Neuron (in vitro differentiated cells): Measurements from ENCODE around the gene FEM1A.
A peak's percentile ranks its signal among the peaks of the same experiment; 100 is the strongest.
"Not testable (repeated sequence)": the region's sequence is repeated elsewhere in the genome, so short reads cannot be mapped to it uniquely, and the experiment has no call there.

Source experiments
- H2AFZ ChIP-seq: one replicate; pipeline ENCODE4 v1.6.1; 2013; ENCODE audit warnings: low read depth, mild to moderate bottlenecking, inconsistent platforms, low read length, moderate library complexity
- H3K27me3 ChIP-seq: one replicate; pipeline ENCODE4 v1.6.1; 2013; ENCODE audit warnings: low read length; ENCODE audit not compliant: insufficient read depth
- H3K36me3 ChIP-seq: one replicate; pipeline ENCODE4 v1.6.1; 2013; ENCODE audit warnings: low read length; ENCODE audit not compliant: insufficient read depth
- H3K4me1 ChIP-seq: one replicate; pipeline ENCODE4 v1.6.1; 2013; ENCODE audit warnings: low read length; ENCODE audit not compliant: insufficient read depth
- H3K4me3 ChIP-seq: 2 replicates; pipeline ENCODE4 v1.5.1; 2013; ENCODE audit warnings: mild to moderate bottlenecking, low read length, moderate library complexity
- H3K9me3 ChIP-seq: one replicate; pipeline ENCODE4 v1.6.1; 2013; ENCODE audit warnings: low read length

Gene FEM1A

DNA sequence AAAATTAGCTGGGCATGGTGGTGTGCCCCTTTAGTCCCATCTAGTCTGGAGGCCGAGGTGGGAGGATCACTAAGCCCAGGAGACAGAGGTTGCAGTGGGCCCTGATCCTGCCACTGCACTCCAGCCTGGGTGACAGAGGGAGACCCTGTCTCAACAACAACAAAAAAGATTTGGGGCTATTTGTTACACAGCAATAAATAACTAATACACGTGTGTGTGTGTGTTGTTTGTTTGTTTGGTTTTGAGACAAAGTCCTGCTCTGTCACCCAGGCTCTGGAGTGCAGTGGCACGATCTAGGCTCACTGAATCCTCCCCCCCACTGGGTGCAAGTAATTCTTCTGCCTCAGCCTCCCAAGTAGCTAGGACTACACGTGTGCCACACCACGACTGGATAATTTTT lies 32.9 kb upstream of the FEM1A start:
- Histone ChIP-seq H3K36me3 (no peaks in the 10 kb centered on the region), H3K4me1 (peaks cover 19% of the 10 kb centered on the region), H2AFZ (no peak overlapping the region)

DNA sequence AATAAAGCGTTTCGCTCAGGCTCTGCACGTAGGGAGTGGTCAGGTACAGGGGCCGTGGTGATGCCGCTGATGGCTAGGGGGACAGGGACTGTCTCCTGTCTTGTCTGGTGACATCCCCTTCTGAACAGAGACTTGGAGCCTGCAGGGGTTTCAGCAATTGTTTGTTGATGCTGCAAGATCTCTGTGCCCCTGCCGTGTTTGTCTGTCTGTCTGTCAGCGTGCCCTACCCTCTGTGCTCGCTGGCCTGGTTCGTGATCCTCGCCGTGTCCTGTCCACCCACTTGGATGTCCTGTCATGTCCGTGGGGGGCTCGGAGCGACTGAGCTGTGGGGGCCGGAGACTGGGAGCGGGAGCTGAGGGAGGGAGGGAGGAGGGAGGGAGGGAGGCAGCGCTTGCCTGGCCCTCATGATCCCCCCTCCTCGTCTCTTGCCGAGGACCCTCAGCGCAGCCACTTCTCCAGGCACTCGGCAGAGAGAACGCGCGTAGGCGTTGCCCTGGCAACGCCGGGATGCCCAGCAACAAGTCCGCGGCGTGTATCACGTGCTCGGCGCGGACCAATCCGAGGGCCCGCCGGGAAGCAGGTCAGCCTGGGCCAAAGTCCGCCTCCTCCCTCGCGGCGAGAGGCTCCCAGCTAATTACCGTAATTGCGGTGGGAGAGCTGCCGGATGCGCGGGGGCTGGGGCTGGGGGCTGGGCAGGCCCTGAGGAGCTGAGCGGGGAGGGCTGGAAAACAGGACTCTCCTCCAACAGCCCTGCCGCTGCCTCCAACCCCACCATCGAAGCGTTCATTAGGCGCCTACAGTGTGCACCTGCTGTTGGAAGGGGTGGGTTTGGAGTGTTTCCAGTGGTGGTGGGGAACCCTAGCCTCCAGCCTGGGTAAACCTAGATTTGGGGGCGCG lies 31.9 kb upstream of the FEM1A start:
- H3K36me3 ChIP-seq: no peaks in the 10 kb centered on the region
- no peaks in the 10 kb centered on the region for H3K27me3 ChIP-seq
- no peaks in the 10 kb centered on the region for H3K9me3 ChIP-seq
- peaks cover 26% of the 10 kb centered on the region for H3K4me1 ChIP-seq
- peak overlapping the region; percentile 66 for H2AFZ ChIP-seq
- H3K4me3 ChIP-seq: peak overlapping the region; percentile 65

More for the DNA sequence above, 32.9 kb upstream of the FEM1A start:
- Histone ChIP-seq H3K27me3 (no peaks in the 10 kb centered on the region), H3K9me3 (no peaks in the 10 kb centered on the region), H3K4me3 (no peak overlapping the region)

DNA sequence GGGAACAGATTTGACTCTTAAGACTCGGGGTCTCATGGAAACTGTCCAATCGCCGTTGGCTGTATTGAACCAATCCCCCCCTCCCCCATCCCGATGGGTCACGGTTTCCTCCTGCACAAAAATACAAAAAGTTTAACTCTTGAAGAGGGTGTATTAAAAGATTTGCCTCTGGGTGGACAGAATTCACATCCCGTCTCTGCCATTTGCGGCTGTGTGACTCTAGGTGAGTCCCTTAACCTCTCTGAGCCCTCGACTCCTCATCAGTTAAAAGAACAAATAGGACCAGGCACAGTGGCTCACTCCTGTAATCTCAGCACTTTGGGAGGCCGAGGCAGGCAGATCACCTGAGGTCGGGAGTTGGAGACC lies 31.3 kb upstream of the FEM1A start:
- Histone ChIP-seq H3K27me3 (no peaks in the 10 kb centered on the region), H2AFZ (peak overlapping the region; percentile 66), H3K9me3 (no peaks in the 10 kb centered on the region), H3K36me3 (no peaks in the 10 kb centered on the region), H3K4me3 (peak overlapping the region; percentile 38), H3K4me1 (peaks cover 29% of the 10 kb centered on the region)

DNA sequence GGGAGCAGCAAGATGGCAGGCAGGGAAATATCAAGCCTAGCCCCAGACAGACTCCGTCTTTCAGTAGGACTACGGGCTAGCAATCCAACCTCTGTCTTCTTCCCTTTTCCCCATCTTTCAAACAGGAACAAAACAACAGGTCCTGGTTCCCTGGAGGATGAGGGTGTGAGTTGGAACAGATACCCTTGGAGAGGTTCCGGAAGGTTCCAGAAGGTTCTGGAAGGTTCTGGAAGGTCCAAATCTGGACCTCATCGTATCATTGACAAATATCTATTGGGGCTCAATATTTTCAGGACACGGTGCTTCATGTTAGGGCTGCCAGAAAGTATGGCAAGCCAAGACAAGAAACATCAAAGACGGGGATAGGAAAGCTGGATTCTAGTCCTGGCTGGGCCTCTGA lies 28.5 kb upstream of the FEM1A start:
- H3K9me3 ChIP-seq: no peaks in the 10 kb centered on the region
- no peak overlapping the region for H3K4me3 ChIP-seq
- H2AFZ ChIP-seq: no peak overlapping the region
- H3K4me1 ChIP-seq: peaks cover 29% of the 10 kb centered on the region
- H3K36me3 ChIP-seq: no peaks in the 10 kb centered on the region
- H3K27me3 ChIP-seq: no peaks in the 10 kb centered on the region

DNA sequence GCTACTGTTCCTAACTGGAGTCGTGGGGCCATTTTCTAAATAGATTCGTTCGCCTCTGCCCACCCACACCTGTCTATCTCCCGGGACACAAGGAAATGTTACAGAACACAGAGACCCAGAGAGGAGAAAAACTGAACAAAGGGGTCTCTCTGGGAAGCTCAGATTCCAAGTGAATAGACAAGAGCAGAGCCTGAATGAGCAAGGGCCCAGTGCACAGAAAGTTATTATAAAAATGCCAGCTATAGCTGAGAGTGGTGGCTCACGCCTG lies 27.2 kb upstream of the FEM1A start:
- H3K4me1 ChIP-seq: peaks cover 24% of the 10 kb centered on the region
- no peak overlapping the region for H3K4me3 ChIP-seq
- H2AFZ ChIP-seq: no peak overlapping the region
- no peaks in the 10 kb centered on the region for H3K36me3 ChIP-seq
- H3K9me3 ChIP-seq: no peaks in the 10 kb centered on the region
- no peaks in the 10 kb centered on the region for H3K27me3 ChIP-seq

DNA sequence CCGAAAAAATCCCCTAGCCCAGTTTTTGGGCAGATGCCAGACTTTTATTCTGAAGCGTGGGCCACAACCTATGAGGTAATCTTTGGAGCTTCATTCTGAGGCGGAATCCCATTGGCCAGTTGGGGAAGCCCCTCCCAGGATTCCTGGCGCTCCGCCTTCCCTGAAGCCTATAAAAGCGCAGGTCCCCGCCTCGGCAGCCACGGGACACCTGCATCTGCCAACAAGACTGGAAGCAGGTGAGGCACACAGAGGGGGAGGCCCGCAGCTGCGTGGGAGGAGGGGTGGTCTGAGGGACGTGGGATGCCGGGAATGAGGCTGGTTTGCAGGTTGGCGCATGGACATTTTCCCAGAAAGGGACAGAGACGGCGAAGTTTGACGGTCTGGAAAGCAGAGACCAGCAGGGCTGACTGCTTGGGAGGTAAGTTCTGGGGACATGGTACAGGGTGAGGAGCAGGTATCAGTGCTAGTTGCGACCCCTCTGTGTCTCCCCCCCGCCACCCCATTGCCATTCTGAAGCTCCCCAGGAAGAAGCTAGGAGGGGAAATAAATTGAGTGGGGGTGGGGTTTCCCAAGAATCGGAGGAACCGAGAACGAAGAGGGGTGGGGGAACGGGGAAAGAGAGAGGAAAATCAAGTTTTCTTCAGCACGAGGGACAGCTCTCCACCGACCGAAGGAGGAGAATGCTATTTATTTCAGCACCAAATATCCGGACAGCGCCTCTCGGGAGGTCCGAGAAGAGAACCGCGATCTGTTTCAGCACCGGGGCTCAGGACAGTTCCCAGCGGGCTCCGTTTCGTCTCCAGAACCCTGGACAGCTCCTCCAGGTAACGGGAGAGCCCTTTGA lies 22.4 kb upstream of the FEM1A start:
- peaks cover 7% of the 10 kb centered on the region for H3K4me1 ChIP-seq
- no peaks in the 10 kb centered on the region for H3K36me3 ChIP-seq
- H3K9me3 ChIP-seq: no peaks in the 10 kb centered on the region
- H3K4me3 ChIP-seq: peak overlapping the region; percentile 43
- no peak overlapping the region for H2AFZ ChIP-seq
- H3K27me3 ChIP-seq: no peaks in the 10 kb centered on the region

DNA sequence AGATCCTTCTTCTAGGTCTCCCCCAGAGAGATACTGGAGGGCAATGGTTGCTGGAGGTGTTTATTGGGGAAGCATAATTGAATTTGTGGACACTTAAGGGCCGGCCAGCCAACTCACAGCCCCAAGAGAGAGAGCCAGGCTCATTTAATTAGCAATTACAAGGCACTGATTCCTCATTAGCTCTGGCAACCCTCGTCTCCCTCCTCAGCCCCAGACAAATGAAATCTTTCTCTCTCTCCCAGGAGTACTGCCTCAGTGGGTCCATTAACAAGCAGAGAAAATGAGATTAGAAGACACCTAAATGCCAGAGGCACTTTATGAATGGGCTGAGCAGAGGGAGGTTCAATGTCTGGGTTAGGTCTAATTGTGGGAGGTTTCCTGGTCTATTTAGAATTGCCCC lies 19.0 kb upstream of the FEM1A start:
- Histone ChIP-seq H3K4me1 (no peaks in the 10 kb centered on the region), H3K4me3 (no peak overlapping the region), H3K9me3 (no peaks in the 10 kb centered on the region), H3K27me3 (no peaks in the 10 kb centered on the region), H3K36me3 (no peaks in the 10 kb centered on the region), H2AFZ (no peak overlapping the region)

DNA sequence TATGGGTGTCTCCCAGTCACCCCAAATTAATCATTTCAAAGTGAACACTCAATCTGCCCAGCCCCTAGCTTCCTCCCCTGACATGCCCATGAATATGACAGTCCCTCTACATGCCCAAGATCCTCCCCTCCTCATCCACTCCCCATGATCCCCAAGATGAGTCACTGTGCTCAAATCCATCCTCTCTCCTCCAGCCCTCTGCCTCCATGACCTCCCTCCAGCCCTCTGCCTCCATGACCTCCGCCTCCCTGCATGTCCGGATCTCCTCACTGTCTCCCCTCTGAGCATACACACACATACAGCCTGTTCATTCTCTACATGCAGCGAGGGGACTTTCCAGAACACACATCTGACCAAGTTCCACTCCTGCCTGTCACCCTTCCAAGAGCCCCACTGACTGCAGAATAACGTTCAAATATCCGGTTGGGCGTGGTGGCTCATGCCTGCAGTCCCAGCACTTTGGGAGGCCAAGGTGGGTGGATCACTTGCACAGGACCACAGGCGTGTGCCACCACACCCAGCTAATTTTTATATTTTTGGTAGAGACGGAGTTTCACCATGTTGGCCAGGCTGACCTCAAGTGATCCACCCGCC lies 18.4 kb upstream of the FEM1A start:
- no peak overlapping the region for H3K4me3 ChIP-seq
- no peaks in the 10 kb centered on the region for H3K27me3 ChIP-seq
- no peak overlapping the region for H2AFZ ChIP-seq
- no peaks in the 10 kb centered on the region for H3K36me3 ChIP-seq
- no peaks in the 10 kb centered on the region for H3K4me1 ChIP-seq
- H3K9me3 ChIP-seq: no peaks in the 10 kb centered on the region

DNA sequence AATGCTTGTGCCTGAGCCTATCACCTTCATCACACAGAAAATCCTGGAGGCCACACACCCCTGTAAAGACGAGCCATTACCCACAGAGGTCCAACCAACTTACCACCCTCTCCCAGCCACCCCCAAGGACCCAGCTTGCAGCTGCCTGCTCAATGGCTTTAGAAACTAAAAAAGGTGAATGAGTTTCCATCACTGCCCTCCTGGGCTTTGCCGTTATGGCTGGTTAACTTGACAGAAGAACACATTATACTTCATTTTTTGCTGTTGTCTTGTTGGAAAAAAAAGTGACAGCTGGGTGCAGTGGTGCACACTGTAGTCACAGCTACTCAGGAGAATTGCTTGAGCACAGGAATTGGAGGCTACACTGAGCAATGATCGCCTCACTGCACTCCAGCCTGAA lies 17.4 kb upstream of the FEM1A start:
- no peak overlapping the region for H3K4me3 ChIP-seq
- no peaks in the 10 kb centered on the region for H3K27me3 ChIP-seq
- H3K36me3 ChIP-seq: no peaks in the 10 kb centered on the region
- H3K4me1 ChIP-seq: no peaks in the 10 kb centered on the region
- no peaks in the 10 kb centered on the region for H3K9me3 ChIP-seq
- H2AFZ ChIP-seq: no peak overlapping the region

DNA sequence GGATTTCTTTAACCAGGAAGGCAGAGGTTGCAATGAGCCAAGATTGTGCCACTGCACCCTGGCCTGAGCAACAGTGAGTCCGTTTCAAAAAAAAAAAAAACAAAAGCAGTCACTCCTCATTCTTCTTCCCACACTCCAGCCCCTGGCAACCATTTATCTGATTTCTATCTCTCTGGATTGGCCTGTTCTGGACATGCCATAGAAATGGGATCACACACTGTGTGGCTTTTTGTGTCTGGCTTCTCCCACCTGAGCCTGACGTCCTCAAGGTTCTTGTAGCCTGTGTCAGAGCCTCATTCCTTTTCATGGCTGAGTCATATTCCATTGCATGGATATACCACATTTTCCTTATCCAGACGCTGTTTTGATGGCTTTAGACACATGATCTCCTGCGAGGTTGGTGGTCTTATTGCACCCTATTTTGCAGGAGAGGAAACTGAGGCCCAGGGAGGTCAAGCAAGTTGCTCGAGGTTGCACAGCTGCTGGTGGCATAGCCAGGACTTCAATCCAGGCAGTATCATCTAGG lies 15.8 kb upstream of the FEM1A start:
- Histone ChIP-seq H3K36me3 (no peaks in the 10 kb centered on the region), H3K4me1 (no peaks in the 10 kb centered on the region), H3K4me3 (no peak overlapping the region), H3K27me3 (no peaks in the 10 kb centered on the region), H3K9me3 (no peaks in the 10 kb centered on the region), H2AFZ (no peak overlapping the region)

DNA sequence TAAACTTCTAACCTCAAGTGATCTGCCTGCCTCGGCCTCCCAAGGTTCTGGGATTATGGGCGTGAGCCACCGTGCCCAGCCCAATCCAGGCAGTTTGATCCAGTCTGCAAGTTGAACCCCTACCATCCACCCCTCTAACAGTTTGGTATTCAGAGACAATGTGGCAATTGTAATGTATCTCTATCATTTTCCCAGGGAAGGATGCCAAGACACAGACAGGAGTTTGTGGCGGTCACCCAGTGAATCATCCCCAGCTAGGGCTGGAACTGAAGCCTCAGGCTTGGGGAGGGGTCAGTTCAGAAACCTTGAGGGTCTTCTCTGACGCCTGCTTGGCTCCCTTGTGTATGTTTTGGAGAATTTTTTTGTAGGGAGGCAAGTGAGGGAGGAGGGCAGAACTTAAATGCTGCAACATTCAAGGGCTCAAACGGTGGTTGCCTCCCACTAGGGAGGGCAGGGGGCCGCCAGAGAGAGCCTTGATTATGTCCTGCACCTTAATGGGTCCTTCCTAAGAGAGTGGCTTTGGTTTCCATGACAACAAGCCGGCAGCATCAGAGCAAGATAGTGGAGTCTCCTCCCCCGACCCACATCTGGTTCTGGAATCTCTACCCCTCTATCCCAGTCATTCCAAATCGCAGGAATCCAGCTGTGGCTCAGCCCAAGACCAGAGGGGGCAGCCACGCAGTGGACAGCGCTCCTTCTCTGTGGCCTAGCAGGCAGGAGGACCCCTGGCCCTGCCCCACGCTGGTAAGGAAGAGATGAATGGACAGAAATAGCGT lies 14.9 kb upstream of the FEM1A start:
- Histone ChIP-seq H2AFZ (no peak overlapping the region), H3K9me3 (no peaks in the 10 kb centered on the region), H3K36me3 (no peaks in the 10 kb centered on the region), H3K4me1 (no peaks in the 10 kb centered on the region), H3K27me3 (no peaks in the 10 kb centered on the region), H3K4me3 (no peak overlapping the region)

DNA sequence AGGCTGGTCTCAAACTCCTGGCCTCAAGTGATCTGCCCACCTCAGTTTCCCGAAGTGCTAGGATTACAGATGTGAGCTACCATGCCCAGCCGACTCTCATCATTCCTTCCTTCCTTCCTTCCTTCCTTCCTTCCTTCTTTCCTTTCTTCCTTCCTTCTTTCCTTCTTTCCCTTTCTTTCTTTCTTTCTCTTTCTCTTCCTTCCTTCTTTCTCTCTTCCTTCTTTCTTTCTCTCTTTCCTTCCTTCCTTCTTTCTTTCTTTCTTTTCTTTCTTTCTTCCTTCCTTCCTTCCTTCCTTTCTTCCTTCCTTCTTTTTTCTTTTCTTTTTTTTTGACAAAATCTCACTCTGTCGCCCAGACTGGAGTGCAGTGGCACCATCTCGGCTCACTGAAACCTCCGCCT lies 13.4 kb upstream of the FEM1A start:
- H3K9me3 ChIP-seq, H3K4me1 ChIP-seq, H3K27me3 ChIP-seq, H2AFZ ChIP-seq, H3K4me3 ChIP-seq, H3K36me3 ChIP-seq: not testable (repeated sequence)
